ENCODE measurements around the gene CHP1.
"Not testable (repeated sequence)": the region's sequence is repeated elsewhere in the genome, so short reads cannot be mapped to it uniquely, and the experiment has no call there.

Gene CHP1

GRCh38 chr15:41289953-41290352 is 58.9 kb downstream of the CHP1 start:
- H3K9ac ChIP-seq (ENCODE audit: low read depth, low read length, poor library complexity): no peak overlapping the region
- no peak overlapping the region for H2BK12ac ChIP-seq (ENCODE audit: low read length)
- H2BK5ac ChIP-seq (ENCODE audit: low read length): no peak overlapping the region
- no peak for DNase-seq (ENCODE audit: low spot score)
- no peak overlapping the region for H3K27ac ChIP-seq (replicated peaks; ENCODE audit: low read length)
- H4K91ac ChIP-seq (ENCODE audit: low read depth, low read length, poor library complexity): no peak overlapping the region
- no peak overlapping the region for H3K14ac ChIP-seq (ENCODE audit: low read length)
- no peak overlapping the region for H3K4ac ChIP-seq (ENCODE audit: low read length)
- no peak overlapping the region for H3K23ac ChIP-seq (ENCODE audit: low read depth, low read length, poor library complexity)
- H3K9me3 ChIP-seq (replicated peaks in 1 of 2; ENCODE audit: control insufficient read depth in 2 of 2, insufficient read depth in 1 of 2, low read depth in 1 of 2, low read length in 2 of 2): peaks cover 0 to 10% of the 10 kb centered on the region in 2 donors
- no peak overlapping the region for H3K18ac ChIP-seq (ENCODE audit: low read length)
- no CpG with 5 or more reads among the region's 2 CpGs for WGBS, 2 donors (ENCODE audit: extremely low coverage in 2 of 2, insufficient read length in 2 of 2, insufficient replicate concordance in 1 of 2)
- H3K4me2 ChIP-seq (ENCODE audit: insufficient read depth, low read length, poor library complexity, severe bottlenecking): no peak overlapping the region
- H4K8ac ChIP-seq (ENCODE audit: low read depth, low read length): no peak overlapping the region
- H3K4me3 ChIP-seq (ENCODE audit: low read length in 2 of 2): no peak overlapping the region
- peaks cover 18 to 96% of the 10 kb centered on the region in 2 donors for H3K36me3 ChIP-seq (replicated peaks in 1 of 2; ENCODE audit: control insufficient read depth in 2 of 2, insufficient read depth in 2 of 2, low read length in 2 of 2)
- no peak overlapping the region for H2AFZ ChIP-seq (ENCODE audit: low read length)
- no peak overlapping the region for H2AK5ac ChIP-seq (ENCODE audit: low read depth, low read length)
- H3K27me3 ChIP-seq (ENCODE audit: control insufficient read depth in 3 of 3, insufficient read depth in 3 of 3, low read depth in 1 of 3, low read length in 3 of 3): no peaks in the 10 kb centered on the region
- no peak overlapping the region for H2BK120ac ChIP-seq (ENCODE audit: low read depth, low read length)
- H3K79me1 ChIP-seq (ENCODE audit: low read depth, low read length): peaks cover 2% of the 10 kb centered on the region
- no peak overlapping the region for H2BK15ac ChIP-seq (ENCODE audit: low read length)
- peaks cover 4 to 7% of the 10 kb centered on the region in 2 donors for H3K4me1 ChIP-seq (ENCODE audit: control insufficient read depth in 2 of 2, insufficient read depth in 1 of 2, low read depth in 1 of 2, low read length in 2 of 2)

GRCh38 chr15:41291065-41291631 is 60.1 kb downstream of the CHP1 start:
- Histone ChIP-seq H3K9ac (ENCODE audit: low read depth, low read length, poor library complexity) (no peak overlapping the region), H3K4me2 (ENCODE audit: insufficient read depth, low read length, poor library complexity, severe bottlenecking) (no peak overlapping the region), H4K91ac (ENCODE audit: low read depth, low read length, poor library complexity) (no peak overlapping the region), H2BK12ac (ENCODE audit: low read length) (no peak overlapping the region), H3K27me3 (ENCODE audit: control insufficient read depth in 3 of 3, insufficient read depth in 3 of 3, low read depth in 1 of 3, low read length in 3 of 3) (no peaks in the 10 kb centered on the region), H2BK120ac (ENCODE audit: low read depth, low read length) (no peak overlapping the region), H3K4me3 (ENCODE audit: low read length in 2 of 2) (no peak overlapping the region), H3K4ac (ENCODE audit: low read length) (no peak overlapping the region), H3K4me1 (ENCODE audit: control insufficient read depth in 2 of 2, insufficient read depth in 1 of 2, low read depth in 1 of 2, low read length in 2 of 2) (peaks cover 0 to 2% of the 10 kb centered on the region in 2 donors), H3K14ac (ENCODE audit: low read length) (no peak overlapping the region), H2AK5ac (ENCODE audit: low read depth, low read length) (no peak overlapping the region), H3K9me3 (replicated peaks in 1 of 2; ENCODE audit: control insufficient read depth in 2 of 2, insufficient read depth in 1 of 2, low read depth in 1 of 2, low read length in 2 of 2) (peaks cover 0 to 5% of the 10 kb centered on the region in 2 donors), H3K79me1 (ENCODE audit: low read depth, low read length) (peaks cover 2% of the 10 kb centered on the region), H4K8ac (ENCODE audit: low read depth, low read length) (no peak overlapping the region), H3K23ac (ENCODE audit: low read depth, low read length, poor library complexity) (no peak overlapping the region), H2BK15ac (ENCODE audit: low read length) (no peak overlapping the region), H3K36me3 (replicated peaks in 1 of 2; ENCODE audit: control insufficient read depth in 2 of 2, insufficient read depth in 2 of 2, low read length in 2 of 2) (peaks cover 17 to 96% of the 10 kb centered on the region in 2 donors), H3K18ac (ENCODE audit: low read length) (no peak overlapping the region), H2AFZ (ENCODE audit: low read length) (no peak overlapping the region), H3K27ac (replicated peaks; ENCODE audit: low read length) (no peak overlapping the region), H2BK5ac (ENCODE audit: low read length) (no peak overlapping the region)
- no CpG with 5 or more reads among the region's 9 CpGs for WGBS, 2 donors (ENCODE audit: extremely low coverage in 2 of 2, insufficient read length in 2 of 2, insufficient replicate concordance in 1 of 2)
- no peak for DNase-seq (ENCODE audit: low spot score)

GRCh38 chr15:41292521-41292920 is 61.5 kb downstream of the CHP1 start:
- Histone ChIP-seq H2BK12ac (ENCODE audit: low read length) (no peak overlapping the region), H2BK120ac (ENCODE audit: low read depth, low read length) (no peak overlapping the region), H3K4me3 (ENCODE audit: low read length in 2 of 2) (no peak overlapping the region), H3K18ac (ENCODE audit: low read length) (no peak overlapping the region), H3K4me2 (ENCODE audit: insufficient read depth, low read length, poor library complexity, severe bottlenecking) (no peak overlapping the region), H2BK15ac (ENCODE audit: low read length) (no peak overlapping the region), H2AFZ (ENCODE audit: low read length) (no peak overlapping the region), H3K4ac (ENCODE audit: low read length) (no peak overlapping the region), H3K27me3 (ENCODE audit: control insufficient read depth in 3 of 3, insufficient read depth in 3 of 3, low read depth in 1 of 3, low read length in 3 of 3) (no peaks in the 10 kb centered on the region), H3K36me3 (replicated peaks in 1 of 2; ENCODE audit: control insufficient read depth in 2 of 2, insufficient read depth in 2 of 2, low read length in 2 of 2) (peaks cover 15 to 96% of the 10 kb centered on the region in 2 donors), H2BK5ac (ENCODE audit: low read length) (no peak overlapping the region), H3K27ac (replicated peaks; ENCODE audit: low read length) (no peak overlapping the region), H3K9ac (ENCODE audit: low read depth, low read length, poor library complexity) (no peak overlapping the region), H4K91ac (ENCODE audit: low read depth, low read length, poor library complexity) (no peak overlapping the region), H2AK5ac (ENCODE audit: low read depth, low read length) (no peak overlapping the region), H3K4me1 (ENCODE audit: control insufficient read depth in 2 of 2, insufficient read depth in 1 of 2, low read depth in 1 of 2, low read length in 2 of 2) (peaks cover 0 to 2% of the 10 kb centered on the region in 2 donors), H3K23ac (ENCODE audit: low read depth, low read length, poor library complexity) (no peak overlapping the region), H3K9me3 (replicated peaks in 1 of 2; ENCODE audit: control insufficient read depth in 2 of 2, insufficient read depth in 1 of 2, low read depth in 1 of 2, low read length in 2 of 2) (no peaks in the 10 kb centered on the region), H4K8ac (ENCODE audit: low read depth, low read length) (no peak overlapping the region), H3K14ac (ENCODE audit: low read length) (no peak overlapping the region), H3K79me1 (ENCODE audit: low read depth, low read length) (peaks cover 4% of the 10 kb centered on the region)
- WGBS, 2 donors (ENCODE audit: extremely low coverage in 2 of 2, insufficient read length in 2 of 2, insufficient replicate concordance in 1 of 2): no CpG with 5 or more reads among the region's 1 CpG
- DNase-seq (ENCODE audit: low spot score): no peak

- not testable (repeated sequence) for H2BK12ac ChIP-seq (ENCODE audit: low read length); H2BK120ac ChIP-seq (ENCODE audit: low read depth, low read length); H3K4me2 ChIP-seq (ENCODE audit: insufficient read depth, low read length, poor library complexity, severe bottlenecking); H2BK15ac ChIP-seq (ENCODE audit: low read length); H2BK5ac ChIP-seq (ENCODE audit: low read length); H3K18ac ChIP-seq (ENCODE audit: low read length); DNase-seq (ENCODE audit: low spot score); H3K4me1 ChIP-seq (ENCODE audit: control insufficient read depth in 2 of 2, insufficient read depth in 1 of 2, low read depth in 1 of 2, low read length in 2 of 2); H3K4ac ChIP-seq (ENCODE audit: low read length); H3K27me3 ChIP-seq (ENCODE audit: control insufficient read depth in 3 of 3, insufficient read depth in 3 of 3, low read depth in 1 of 3, low read length in 3 of 3); H4K8ac ChIP-seq (ENCODE audit: low read depth, low read length); H3K4me3 ChIP-seq (ENCODE audit: low read length in 2 of 2); H3K9me3 ChIP-seq (replicated peaks in 1 of 2; ENCODE audit: control insufficient read depth in 2 of 2, insufficient read depth in 1 of 2, low read depth in 1 of 2, low read length in 2 of 2); H3K14ac ChIP-seq (ENCODE audit: low read length); H2AK5ac ChIP-seq (ENCODE audit: low read depth, low read length); H2AFZ ChIP-seq (ENCODE audit: low read length); H4K91ac ChIP-seq (ENCODE audit: low read depth, low read length, poor library complexity); H3K27ac ChIP-seq (replicated peaks; ENCODE audit: low read length); H3K79me1 ChIP-seq (ENCODE audit: low read depth, low read length); H3K9ac ChIP-seq (ENCODE audit: low read depth, low read length, poor library complexity); H3K23ac ChIP-seq (ENCODE audit: low read depth, low read length, poor library complexity)
- H3K36me3 ChIP-seq (replicated peaks in 1 of 2; ENCODE audit: control insufficient read depth in 2 of 2, insufficient read depth in 2 of 2, low read length in 2 of 2): peaks cover 8 to 83% of the 10 kb centered on the region in 2 donors
- WGBS, 2 donors (ENCODE audit: extremely low coverage in 2 of 2, insufficient read length in 2 of 2, insufficient replicate concordance in 1 of 2): no CpG with 5 or more reads among the region's 2 CpGs
Measured at GRCh38 chr15:41301139-41301538, 70.1 kb downstream of the CHP1 start.
